HUES64 (cell line): ENCODE results near the gene NXNL2. TPM values are rescaled to one million over a fixed set of nuclear protein-coding genes. Genes with fewer than 3 reads are reported as not detected.

Experiments used
- H3K27ac ChIP-seq: 2 replicates; pipeline ENCODE4 v1.7.0; 2013; ENCODE audit warnings: low read depth, low read length, inconsistent platforms
- H3K27me3 ChIP-seq: 2 replicates; pipeline ENCODE4 v1.6.1; 2013; ENCODE audit warnings: mild to moderate bottlenecking, low read length; ENCODE audit not compliant: insufficient read depth
- H3K36me3 ChIP-seq: 2 replicates; pipeline ENCODE4 v1.6.1; 2013; ENCODE audit warnings: mild to moderate bottlenecking, low read length; ENCODE audit not compliant: insufficient read depth
- H3K4me1 ChIP-seq: 2 replicates; pipeline ENCODE4 v1.6.1; 2013; ENCODE audit warnings: mild to moderate bottlenecking, low read length, moderate library complexity; ENCODE audit not compliant: insufficient read depth
- H3K4me3 ChIP-seq: 2 replicates; pipeline ENCODE4 v1.5.1; 2013; ENCODE audit warnings: mild to moderate bottlenecking, low read length, moderate library complexity
- H3K9ac ChIP-seq: 2 replicates; pipeline ENCODE4 v1.6.1; 2013; ENCODE audit warnings: mild to moderate bottlenecking, low read depth, low read length
- H3K9me3 ChIP-seq: 2 replicates; pipeline ENCODE4 v1.6.1; 2013; ENCODE audit warnings: low read depth, low read length; ENCODE audit not compliant: insufficient read depth
- WGBS: fragments of 150-250, 120-280 bp; methylation state at CpG from one replicate; pipeline ENCODE4 v1.1.7; 2013; ENCODE audit warnings: missing lambda C conversion rate; 5-methylcytosine and 5-hydroxymethylcytosine counted together
- polyA plus RNA-seq, 2 experiments: library from polyadenylated mRNA; stranded (reverse); fragments of 50-300 nt; gene quantifications; one replicate each; pipeline ENCODE4 v1.2.3, GENCODE V29; 2013

Gene NXNL2
- polyA plus RNA-seq (2013, experiment 1 of 2) = 0.30 TPM
- 0.51 TPM for polyA plus RNA-seq (2013, experiment 2 of 2)

DNA sequence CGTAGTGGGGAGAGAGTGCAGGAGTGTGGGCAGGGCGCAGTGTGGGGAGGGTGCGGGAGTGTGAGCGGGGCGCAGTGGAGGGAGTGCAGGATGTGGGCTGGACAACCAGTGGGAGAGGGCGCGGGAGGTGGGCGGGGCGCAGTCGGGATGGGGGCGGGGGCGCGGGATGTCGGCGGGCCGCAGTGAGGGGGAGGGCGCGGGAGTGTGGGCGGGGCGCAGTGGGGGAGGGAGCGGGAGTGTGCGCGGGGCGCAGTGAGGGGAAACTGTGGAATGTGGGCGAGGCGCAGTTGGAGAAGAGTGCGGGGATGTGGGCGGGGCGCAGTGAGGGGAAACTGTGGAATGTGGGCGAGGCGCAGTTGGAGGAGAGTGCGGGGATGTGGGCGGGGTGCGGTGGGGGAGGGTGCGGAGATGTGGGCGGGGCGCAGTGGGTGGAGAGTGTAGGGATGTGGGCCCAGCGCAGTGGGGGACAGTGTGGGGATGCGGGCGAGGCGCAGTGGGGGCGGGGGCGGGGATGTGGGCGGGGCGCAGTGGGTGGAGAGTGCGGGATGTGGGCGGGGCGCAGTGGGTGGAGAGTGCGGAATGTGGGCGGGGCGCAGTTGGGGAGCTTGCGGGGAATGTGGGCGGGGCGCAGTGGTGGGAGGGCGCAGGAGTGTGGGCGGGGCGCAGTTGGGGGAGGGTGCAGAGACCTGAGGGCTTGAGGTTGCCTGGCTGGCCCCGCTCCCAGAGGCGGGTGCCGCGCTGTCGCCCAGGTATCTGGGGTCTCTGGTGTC is at the start of gene NXNL2:
Gene NXNL2 (plus strand): TSS at position 723 of the 770 bp plus-strand sequence. CDS start 257 bp downstream, outside the sequence.
- Histone ChIP-seq H3K4me3 (peak within 1 kb of the TSS; percentile 73), H3K9ac (peak within 1 kb of the TSS; percentile 58), H3K27ac (peak within 1 kb of the TSS; percentile 77)

DNA sequence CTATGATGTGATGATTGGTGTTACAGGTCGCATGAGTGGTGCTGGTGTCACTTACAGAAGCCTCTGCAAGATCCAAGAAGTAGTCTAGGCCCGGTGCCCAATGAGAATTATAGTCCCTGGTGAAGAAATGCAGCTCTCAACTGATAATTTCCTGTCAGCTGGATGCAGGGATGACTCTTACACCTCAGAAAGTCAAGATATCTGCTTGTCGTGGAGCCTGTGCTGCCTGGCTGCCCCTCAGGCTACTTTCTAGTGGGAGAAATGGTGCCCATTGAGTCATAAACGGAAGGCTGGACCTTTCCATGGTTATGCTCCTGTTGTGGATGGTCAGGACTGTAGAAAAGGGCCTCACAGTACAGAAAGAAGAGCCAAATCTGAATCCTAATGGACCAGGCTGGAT is 46.8 kb upstream of the NXNL2 start:
- Histone ChIP-seq H3K36me3 (peaks cover 15% of the 10 kb centered on the region; the same call in 1 of the 2 replicates), H3K27me3 (no peaks in the 10 kb centered on the region), H3K9ac (no peak overlapping the region), H3K9me3 (no peaks in the 10 kb centered on the region), H3K27ac (no peak overlapping the region), H3K4me3 (no peak overlapping the region), H3K4me1 (no peaks in the 10 kb centered on the region)
- WGBS = 95% methylated on average over 4 of the region's 4 CpGs

More for the DNA sequence above, at the start of gene NXNL2:
- Histone ChIP-seq H3K9me3 (no peaks in the 10 kb centered on the region), H3K27me3 (peaks cover 36% of the 10 kb centered on the region), H3K36me3 (no peaks in the 10 kb centered on the region), H3K4me1 (peaks cover 15% of the 10 kb centered on the region; the same call in 1 of the 2 replicates)
- 1% methylated on average over 62 of the region's 62 CpGs for WGBS

DNA sequence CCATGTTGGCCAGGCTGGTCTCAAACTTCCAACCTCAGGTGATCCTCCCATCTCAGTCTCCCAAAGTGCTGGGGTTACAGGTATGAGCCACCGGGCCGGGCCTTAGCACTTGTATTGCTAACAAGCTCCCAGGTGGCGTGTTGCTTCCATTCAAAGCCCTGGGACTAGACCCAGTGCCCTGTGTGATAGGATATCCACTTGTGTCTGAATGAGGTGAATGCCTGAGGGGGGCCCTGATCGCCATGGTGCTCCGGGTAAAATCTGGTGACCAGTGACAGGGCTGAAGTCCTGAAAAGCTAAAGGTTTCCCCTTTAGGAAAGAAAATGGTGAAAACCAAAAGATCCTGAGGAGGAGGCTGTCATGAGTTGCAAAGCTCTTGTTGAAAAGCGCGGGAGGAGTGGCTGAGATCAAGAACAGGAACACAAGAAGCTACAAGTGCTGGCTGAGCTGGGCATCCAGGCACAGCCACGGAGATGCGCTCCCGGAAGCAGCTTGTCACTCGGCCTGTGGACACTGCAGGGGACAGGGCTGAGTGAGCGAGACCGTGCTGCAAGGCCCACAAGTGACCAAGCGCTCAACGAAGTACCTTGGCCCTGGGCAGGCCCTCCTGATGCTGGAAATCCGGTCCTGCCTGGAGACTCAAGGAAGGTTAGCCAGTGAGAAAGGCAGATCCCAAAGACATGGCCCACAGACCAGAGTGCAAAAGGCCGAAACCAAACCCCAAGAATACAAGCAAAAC is 39.8 kb upstream of the NXNL2 start:
- H3K4me1 ChIP-seq = peaks cover 3% of the 10 kb centered on the region; the same call in 1 of the 2 replicates
- H3K9me3 ChIP-seq = no peaks in the 10 kb centered on the region
- H3K27me3 ChIP-seq = no peaks in the 10 kb centered on the region
- no peak overlapping the region for H3K9ac ChIP-seq
- no peak overlapping the region for H3K4me3 ChIP-seq
- no peak overlapping the region for H3K27ac ChIP-seq
- 93% methylated on average over 17 of the region's 17 CpGs for WGBS
- no peaks in the 10 kb centered on the region for H3K36me3 ChIP-seq

DNA sequence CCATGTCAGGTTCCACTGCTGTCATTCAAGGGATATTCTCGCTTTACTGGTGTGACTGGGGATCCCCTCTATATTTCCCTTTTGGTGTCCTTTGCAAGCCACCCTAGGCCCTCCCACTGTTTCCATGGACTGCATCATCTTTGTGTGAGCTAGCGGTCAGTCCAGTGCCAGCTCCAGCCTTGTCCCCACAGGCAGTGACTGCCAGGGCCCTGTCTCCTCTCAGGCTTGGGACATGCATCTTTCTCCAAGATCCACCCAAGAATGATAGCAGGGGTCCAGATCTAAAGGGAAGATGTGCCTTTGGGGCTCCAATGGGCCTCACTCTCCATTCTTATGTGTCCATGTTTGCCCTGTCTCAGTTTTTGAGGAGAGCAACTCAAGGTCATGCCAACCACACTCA is 37.8 kb upstream of the NXNL2 start:
- Histone ChIP-seq H3K4me3 (no peak overlapping the region), H3K27ac (no peak overlapping the region), H3K4me1 (peaks cover 3% of the 10 kb centered on the region; the same call in 1 of the 2 replicates), H3K9ac (no peak overlapping the region), H3K36me3 (no peaks in the 10 kb centered on the region), H3K27me3 (no peaks in the 10 kb centered on the region), H3K9me3 (no peaks in the 10 kb centered on the region)
- 96% methylated on average over 2 of the region's 2 CpGs for WGBS

DNA sequence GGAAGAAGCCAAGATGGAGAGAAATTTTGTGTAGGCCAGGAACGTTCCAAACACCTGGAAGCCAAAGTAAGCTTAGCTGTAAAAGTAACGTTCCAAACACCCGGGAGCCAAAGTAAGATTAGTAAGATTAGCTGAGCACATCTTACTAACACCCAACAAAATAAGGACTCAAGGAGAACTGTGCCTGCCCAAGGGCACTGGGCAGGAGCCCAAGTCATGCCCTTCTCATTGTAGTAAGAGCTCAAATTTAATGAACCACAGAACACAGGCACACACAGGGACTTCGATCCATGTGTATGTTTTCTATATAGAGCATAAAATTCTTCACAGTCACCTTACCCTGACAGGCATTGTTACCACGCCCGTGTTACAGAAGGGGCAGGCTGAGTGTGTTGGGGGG is 36.1 kb upstream of the NXNL2 start:
- Histone ChIP-seq H3K9ac (no peak overlapping the region), H3K36me3 (no peaks in the 10 kb centered on the region), H3K9me3 (no peaks in the 10 kb centered on the region), H3K4me3 (no peak overlapping the region), H3K27ac (no peak overlapping the region), H3K27me3 (no peaks in the 10 kb centered on the region), H3K4me1 (peaks cover 3% of the 10 kb centered on the region; the same call in 1 of the 2 replicates)
- WGBS = 95% methylated on average over 5 of the region's 6 CpGs

DNA sequence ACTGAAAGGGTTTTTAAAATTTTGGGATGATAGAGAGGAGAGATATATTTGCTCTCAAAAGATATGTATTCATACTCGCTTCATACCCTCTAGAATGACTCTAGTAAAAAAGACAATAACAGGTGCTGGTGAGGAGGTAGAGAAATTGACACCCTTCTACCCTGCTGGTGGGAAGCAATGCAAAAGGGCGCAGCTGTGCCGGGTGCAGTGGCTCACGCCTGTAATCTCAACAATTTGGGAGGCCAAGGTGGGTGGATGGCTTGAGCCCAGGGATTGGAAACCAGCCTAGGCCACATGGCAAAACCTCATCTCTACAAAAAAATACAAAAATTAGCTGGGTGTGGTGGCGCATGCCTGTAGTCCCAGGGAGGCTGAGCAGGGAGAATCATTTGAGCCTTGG is 33.9 kb upstream of the NXNL2 start:
- H3K27ac ChIP-seq = no peak overlapping the region
- H3K9me3 ChIP-seq = no peaks in the 10 kb centered on the region
- H3K27me3 ChIP-seq = no peaks in the 10 kb centered on the region
- H3K36me3 ChIP-seq = no peaks in the 10 kb centered on the region
- H3K9ac ChIP-seq = no peak overlapping the region
- H3K4me1 ChIP-seq = no peaks in the 10 kb centered on the region
- no peak overlapping the region for H3K4me3 ChIP-seq
- WGBS = 95% methylated on average over 4 of the region's 5 CpGs

DNA sequence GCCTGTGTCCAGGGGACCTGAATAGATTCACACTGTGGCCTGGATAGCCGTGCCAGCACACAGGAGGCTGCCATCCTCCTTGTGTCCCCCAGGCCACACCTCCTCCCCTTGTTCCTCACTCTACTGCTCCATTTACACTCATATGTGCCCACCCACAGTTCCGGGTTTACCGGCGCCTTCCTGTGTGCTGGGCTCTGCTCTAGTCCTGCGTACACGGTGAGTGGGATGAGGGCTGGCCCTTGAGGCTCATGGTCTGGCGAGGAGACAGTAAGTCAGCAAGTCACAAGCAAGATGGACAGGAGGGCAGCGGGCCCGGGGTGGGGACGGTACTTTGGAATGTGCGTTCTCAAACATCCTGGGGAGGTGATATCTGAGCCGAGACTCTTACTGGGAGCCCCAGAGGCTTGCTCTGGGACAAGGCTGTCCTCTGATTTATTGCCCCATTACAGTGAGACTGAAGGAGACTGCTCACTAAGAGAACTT is 32.4 kb upstream of the NXNL2 start:
- Histone ChIP-seq H3K9me3 (no peaks in the 10 kb centered on the region), H3K4me1 (no peaks in the 10 kb centered on the region), H3K27ac (no peak overlapping the region), H3K9ac (no peak overlapping the region), H3K36me3 (no peaks in the 10 kb centered on the region), H3K27me3 (no peaks in the 10 kb centered on the region), H3K4me3 (no peak overlapping the region)
- WGBS = 78% methylated on average over 12 of the region's 12 CpGs

DNA sequence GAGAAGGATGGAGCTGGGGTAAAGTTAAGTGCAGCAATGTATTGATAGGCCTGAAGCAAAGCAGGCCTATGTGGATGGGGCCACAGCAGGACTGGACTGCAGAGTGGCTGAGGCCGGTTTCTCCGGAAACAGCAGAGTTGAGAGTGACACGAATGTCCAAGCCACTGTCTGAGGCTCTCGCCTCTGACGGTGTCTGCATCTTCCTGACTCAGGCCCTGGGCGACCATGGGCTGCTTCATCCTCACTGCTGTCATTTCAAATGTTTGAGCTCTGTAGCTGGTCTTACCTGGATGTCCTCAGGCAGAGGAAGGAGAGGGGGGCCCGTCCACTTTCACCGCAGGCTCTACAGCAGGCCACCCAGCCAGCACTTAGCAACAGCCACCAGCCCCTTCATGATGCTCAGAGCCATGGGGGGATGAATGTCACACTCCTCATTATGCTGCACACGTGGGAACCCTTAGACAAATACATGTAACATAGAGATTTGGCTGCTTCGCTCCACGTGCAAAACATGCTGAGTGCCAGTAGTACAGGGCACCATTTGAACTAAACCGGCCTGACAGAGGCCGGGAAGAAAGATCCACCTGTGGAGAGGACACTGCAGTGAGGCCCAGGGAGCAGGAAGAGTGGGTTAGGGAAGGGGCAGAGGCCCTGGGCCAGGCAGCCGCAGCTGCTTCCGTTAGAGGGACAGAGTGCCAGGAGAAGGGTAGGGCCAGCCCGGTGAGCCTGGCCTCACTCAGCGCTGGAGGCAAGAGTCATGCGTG is 31.7 kb upstream of the NXNL2 start:
- 94% methylated on average over 18 of the region's 18 CpGs for WGBS
- H3K9me3 ChIP-seq = 0 out of 2 replicates have a peak, but pooled peaks cover under 1% of the 10 kb centered on the region
- no peak overlapping the region for H3K9ac ChIP-seq
- H3K4me3 ChIP-seq = no peak overlapping the region
- H3K27me3 ChIP-seq = no peaks in the 10 kb centered on the region
- no peaks in the 10 kb centered on the region for H3K4me1 ChIP-seq
- H3K27ac ChIP-seq = no peak overlapping the region
- H3K36me3 ChIP-seq = no peaks in the 10 kb centered on the region

DNA sequence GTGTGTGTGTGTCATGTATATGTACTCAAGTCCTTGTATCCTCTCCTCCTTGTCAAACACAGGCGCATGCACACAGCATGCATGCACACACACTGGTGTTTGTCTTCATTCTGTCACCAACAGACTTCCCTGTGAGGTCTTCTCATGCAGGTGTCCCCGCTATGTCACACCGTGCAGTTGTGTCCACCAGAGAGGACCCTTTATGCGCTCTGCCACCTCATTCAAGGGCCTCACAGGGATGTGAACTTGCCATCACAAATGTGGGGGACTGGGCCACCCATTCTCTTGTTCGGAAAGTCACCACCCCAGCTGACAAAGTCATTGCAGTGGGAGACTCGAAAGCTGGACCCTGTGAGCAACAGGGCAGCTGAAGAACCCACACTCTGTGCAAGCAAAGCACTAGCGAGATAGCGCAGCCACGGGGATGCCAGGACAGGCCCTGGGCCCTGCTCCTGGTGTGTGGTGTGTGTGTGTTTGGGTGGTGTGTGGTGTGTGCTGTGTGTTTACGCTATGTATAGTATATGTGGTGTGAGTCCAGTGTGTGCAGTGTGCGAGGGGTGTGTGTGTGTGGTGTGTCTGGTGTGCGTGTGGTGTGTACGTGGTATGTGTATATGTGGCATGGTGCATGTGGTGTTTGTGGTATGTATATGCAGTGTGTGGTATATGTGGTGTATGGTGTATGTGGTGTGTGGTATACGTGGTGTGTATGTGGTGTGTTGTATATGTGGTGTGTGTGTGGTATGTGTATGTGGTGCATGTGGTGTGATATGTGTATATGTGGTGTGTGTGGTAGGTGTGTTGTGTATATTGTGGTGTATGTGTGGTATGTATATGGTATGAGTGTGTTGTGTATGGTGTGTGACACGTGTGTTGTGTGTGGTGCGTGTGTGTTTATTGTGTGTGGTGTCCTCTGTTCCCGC is 30.9 kb upstream of the NXNL2 start:
- Histone ChIP-seq H3K27ac (no peak overlapping the region), H3K36me3 (no peaks in the 10 kb centered on the region), H3K9ac (no peak overlapping the region), H3K27me3 (no peaks in the 10 kb centered on the region), H3K4me3 (no peak overlapping the region), H3K9me3 (0 out of 2 replicates have a peak, but pooled peaks cover 5% of the 10 kb centered on the region), H3K4me1 (no peaks in the 10 kb centered on the region)
- 92% methylated on average over 17 of the region's 17 CpGs for WGBS

DNA sequence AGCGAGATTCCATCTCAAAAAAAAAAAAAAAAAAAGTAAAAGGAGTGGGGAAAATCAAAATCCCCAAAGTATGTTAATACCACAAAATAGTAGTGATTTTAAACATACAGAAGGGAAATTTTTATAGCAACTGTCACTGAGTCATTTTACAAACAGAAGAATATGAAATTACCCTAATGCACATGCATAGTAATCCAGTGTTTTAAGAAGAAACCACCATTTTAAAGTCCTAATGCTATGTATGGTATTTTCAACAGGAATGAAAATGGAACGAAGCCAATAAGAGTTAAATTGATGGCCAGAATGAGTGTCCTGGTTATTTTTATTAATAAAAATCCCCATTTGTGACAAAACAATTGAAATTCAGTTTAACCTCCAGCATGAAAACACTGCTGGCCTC is 26.7 kb upstream of the NXNL2 start:
- Histone ChIP-seq H3K9me3 (0 out of 2 replicates have a peak, but pooled peaks cover 9% of the 10 kb centered on the region), H3K4me1 (peaks cover 8% of the 10 kb centered on the region; the same call in 1 of the 2 replicates), H3K9ac (no peak overlapping the region), H3K27me3 (no peaks in the 10 kb centered on the region), H3K36me3 (no peaks in the 10 kb centered on the region), H3K4me3 (no peak overlapping the region), H3K27ac (no peak overlapping the region)
- 100% methylated on average over 1 of the region's 2 CpGs for WGBS
